GM18909 (cell line): ENCODE data around the gene ABCA10.
"Not testable (repeated sequence)": the region's sequence is repeated elsewhere in the genome, so short reads cannot be mapped to it uniquely, and the experiment has no call there.

Experiments used
- ATAC-seq: cut with Tn5 transposase; IDR thresholded peaks from one replicate; pipeline ENCODE4 v1.9.1; 2021; ENCODE audit warnings: mild to moderate bottlenecking; ENCODE audit not compliant: unreplicated experiment, poor library complexity

Gene ABCA10

DNA sequence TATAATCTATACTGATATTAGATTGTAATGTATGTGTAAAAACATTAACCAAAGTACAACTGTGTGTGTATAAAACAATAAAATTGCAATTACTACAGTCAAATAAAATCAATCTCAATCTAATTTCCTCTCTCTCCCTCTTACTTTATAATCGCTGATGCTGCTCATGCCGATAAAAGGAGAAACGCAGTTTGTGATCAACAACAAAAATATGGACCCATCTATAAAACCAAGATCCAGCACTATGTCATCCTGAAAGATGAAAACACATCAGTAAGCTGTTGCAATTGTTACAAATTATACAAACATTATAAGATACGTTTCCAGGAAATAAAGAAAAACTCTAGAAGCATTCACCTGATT, 53.4 kb downstream of the ABCA10 start:
- no peak for ATAC-seq

DNA sequence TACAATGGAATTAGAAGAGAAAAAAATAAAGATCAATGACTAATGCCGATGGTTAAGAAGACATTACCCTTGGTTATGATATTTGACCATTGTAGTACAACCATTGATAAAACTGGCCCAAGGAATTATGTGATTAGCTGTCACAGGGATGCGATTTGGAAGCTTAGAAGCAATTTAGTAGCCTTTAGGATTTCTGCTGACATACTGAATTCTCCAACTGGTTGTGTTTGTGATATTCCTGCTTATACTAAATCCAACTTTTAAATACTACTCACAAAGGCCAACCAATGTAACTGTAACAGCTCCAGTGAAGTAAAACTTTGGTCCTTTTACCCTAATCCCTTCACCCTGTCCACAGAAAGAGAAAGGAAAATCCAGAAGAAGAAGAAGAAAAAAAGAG, 55.5 kb downstream of the ABCA10 start:
- ATAC-seq: no peak

DNA sequence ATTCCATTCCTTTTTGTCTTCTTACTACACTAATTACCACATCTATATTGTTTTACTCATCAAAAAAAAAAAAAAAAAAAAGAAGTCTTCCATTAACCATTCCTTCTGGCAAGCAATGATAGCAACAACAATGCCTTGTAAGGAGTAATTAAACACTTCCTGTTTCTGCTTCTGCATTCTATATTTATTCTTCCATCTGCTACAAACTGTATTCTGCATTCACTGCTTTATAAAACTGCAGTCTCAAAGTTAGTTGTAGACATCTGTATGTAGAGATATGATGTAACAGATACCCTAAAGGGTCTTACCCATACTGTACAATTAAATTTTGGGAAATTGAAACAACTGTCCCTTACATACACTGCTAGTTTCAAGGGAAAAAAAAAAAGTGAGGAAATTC, 58.2 kb downstream of the ABCA10 start:
- ATAC-seq: no peak

GRCh38 chr17:69168642-69169041, 60.0 kb downstream of the ABCA10 start:
- not testable (repeated sequence) for ATAC-seq

- no peak for ATAC-seq
These were observed 61.7 kb downstream of the ABCA10 start for GRCh38 chr17:69166957-69167356.

GRCh38 chr17:69164206-69164605, 64.4 kb downstream of the ABCA10 start:
- ATAC-seq: no peak

GRCh38 chr17:69159418-69159817, 69.2 kb downstream of the ABCA10 start:
- ATAC-seq: no peak

DNA sequence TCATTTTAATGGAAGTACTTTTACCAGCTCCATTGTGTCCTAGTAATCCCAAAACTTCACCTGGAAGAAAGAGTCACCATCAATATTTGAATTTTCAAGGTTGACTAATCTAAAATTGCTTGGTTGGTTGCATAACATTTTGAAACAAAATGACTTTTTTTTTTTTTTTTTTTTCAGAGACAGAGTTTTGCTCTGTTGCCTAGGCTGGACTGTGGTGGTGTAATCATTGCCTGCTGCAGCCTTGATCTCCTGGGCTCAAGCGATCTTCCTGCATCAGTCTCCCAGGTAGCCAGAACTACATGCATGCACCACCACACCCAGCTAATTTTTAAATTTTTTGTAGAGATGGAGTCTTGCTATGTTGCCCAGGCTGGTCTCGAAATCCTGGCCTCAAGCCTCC, 74.4 kb downstream of the ABCA10 start:
- ATAC-seq: no peak

DNA sequence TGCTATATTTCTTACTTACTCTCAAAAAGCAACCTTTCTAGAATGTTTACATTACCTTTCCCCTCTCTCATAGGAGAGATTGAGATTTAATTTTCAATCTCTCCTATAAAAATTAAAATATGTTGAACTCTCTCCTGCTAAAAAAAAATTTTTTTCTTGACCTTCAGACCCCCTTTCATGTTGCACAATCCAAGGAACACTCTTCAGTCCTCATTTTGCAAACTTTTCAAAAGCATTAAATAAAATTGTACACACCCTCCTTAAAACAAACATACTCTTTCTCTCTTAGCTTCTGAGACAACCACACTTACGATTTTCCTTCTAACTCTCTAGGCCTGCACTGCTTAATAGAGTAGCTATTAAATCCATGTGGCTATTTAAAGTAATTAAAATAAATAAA, 78.3 kb downstream of the ABCA10 start:
- no peak for ATAC-seq

DNA sequence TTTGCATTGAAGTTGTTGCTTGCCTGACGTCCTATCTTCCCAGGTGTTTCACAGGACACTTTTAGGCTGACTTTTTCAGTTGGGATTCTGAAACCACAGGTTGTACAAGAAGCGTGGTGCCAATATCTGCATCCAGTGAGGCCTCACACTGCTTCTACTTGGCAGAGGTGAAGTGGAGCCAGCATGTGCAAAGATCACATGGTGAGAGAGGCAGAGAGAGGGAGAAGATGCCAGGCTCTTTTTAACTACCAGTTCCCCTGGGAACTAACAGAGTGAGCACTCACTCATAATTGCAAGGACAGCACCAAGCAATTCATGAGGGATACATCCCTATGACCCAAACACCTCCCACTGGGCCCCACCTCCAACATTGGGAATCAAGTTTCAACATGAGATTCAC, 81.2 kb downstream of the ABCA10 start:
- ATAC-seq: no peak

- no peak for ATAC-seq
These were observed 84.0 kb downstream of the ABCA10 start for GRCh38 chr17:69144331-69145255.

DNA sequence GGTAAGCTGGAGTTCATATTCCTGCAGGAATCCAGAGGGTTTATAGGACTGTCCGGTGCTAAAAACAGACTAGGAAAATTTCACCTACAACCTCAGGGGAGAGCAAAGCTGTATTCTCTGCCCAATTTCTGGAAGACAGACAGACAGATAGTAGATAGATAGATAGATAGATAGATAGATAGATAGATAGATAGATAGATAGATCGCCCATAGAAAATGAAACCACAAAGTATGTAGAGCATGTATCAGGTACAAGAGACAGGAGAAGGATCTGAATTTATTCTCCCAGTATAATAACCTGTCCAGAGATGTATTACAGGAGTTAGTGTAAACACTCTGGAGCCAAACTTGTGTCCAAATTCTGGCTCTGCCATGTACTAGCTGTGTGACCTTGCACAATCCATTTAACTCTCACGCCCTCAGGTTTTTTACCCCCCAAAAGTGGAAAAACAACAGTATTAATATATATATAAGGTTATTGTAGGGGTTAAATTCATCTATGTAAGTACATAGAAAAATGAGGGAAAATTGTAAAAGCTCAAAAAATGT, 84.9 kb downstream of the ABCA10 start:
- ATAC-seq: no peak

- no peak for ATAC-seq
These were observed 85.5 kb downstream of the ABCA10 start for GRCh38 chr17:69143151-69143550.

GRCh38 chr17:69142175-69142802, 86.3 kb downstream of the ABCA10 start:
- ATAC-seq: no peak

- no peak for ATAC-seq
These were observed 87.0 kb downstream of the ABCA10 start, which contains the start of gene ABCA6 for GRCh38 chr17:69141431-69142174. TSS of gene ABCA6 (minus strand) at chr17:69141895. CDS start at chr17:69140703, 1,192 bp downstream.

- no peak for ATAC-seq
These were observed 94.5 kb downstream of the ABCA10 start for GRCh38 chr17:69134112-69134511.

DNA sequence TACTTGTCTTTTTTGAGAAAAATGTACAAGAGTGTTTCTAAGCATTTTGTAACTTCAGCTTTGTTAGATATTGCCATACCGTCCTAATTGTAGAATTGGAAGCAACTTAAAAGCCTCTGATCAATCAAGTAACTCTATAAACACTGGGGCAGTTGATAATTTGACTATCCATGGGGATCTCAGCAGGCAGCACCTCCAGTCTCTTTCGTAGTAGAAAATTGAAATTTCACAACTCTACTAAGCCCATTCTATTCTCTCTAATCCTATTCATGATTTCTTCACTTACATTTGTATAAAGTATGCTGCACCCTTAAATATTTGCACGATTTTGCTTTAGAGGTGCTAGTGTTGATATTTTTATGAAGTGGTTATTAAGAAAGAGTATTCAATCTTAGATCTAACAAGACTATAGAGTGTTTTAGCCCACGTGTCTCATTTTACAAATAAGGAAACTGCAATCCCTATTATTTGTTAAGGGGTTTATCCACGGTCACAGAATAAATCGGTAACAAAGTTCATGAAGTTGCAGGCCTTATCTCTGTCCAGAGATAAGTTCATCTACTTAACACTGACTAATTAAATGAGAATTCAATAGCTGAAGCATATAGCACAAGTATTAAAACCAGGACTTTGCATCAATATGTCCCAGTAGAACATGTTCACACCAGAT, 97.9 kb downstream of the ABCA10 start:
- ATAC-seq: no peak

- no peak for ATAC-seq
These were observed 105.0 kb downstream of the ABCA10 start for GRCh38 chr17:69123626-69124025.

- no peak for ATAC-seq
These were observed 106.6 kb downstream of the ABCA10 start for GRCh38 chr17:69122065-69122464.
